ENCODE results near the gene ELOVL4. TPM values are rescaled to one million over a fixed set of nuclear protein-coding genes. Genes with fewer than 3 reads are reported as not detected.

Gene ELOVL4
- total RNA-seq, 1 experiment from 2014 or later: 8.5 TPM

- TF ChIP-seq RORB (CRISPR knock-in tag; IDR thresholded peaks at IDR 0.05) (no peak), SMAD4 (CRISPR knock-in tag; IDR thresholded peaks at IDR 0.05) (no peak), ZNF425 (CRISPR knock-in tag; conservative IDR thresholded peaks at IDR 0.05) (no peak), CDX4 (CRISPR knock-in tag; IDR thresholded peaks at IDR 0.05; ENCODE audit: borderline replicate concordance) (no peak), ATF1 (CRISPR knock-in tag; IDR thresholded peaks at IDR 0.05) (no peak), CTCF (IDR thresholded peaks at IDR 0.05) (no peak), ZNF512 (CRISPR knock-in tag; IDR thresholded peaks at IDR 0.05; ENCODE audit: borderline replicate concordance) (no peak), ETV6 (CRISPR knock-in tag; IDR thresholded peaks at IDR 0.05) (no peak), ELF4 (CRISPR knock-in tag; IDR thresholded peaks at IDR 0.05; ENCODE audit: low read depth) (no peak)
- ChIA-PET POLR2A (no interaction called here), CTCF (interaction anchor here (1.2 to 1.3 kb wide), 2 partner anchors 10 to 71 kb away, joined by 3 to 8 read pairs; no protein-coding TSS in a partner anchor)
- Mint-ChIP-seq H3K27ac (no peak overlapping the region), H3K4me1 (0 out of 2 replicates have a peak, but pooled peaks cover 5% of the 10 kb centered on the region), H3K27me3 (ENCODE audit: low read depth) (no peaks in the 10 kb centered on the region), H3K9me3 (peaks cover 14% of the 10 kb centered on the region), H3K4me3 (no peak overlapping the region), H3K36me3 (no peaks in the 10 kb centered on the region)
- ATAC-seq (no peak), DNase-seq (ENCODE audit: low spot score) (no peak)
Observed at GRCh38 chr6:79878142-79878748, 69.1 kb downstream of the ELOVL4 start.

GRCh38 chr6:79874531-79875134 is 72.7 kb downstream of the ELOVL4 start:
- Mint-ChIP-seq H3K4me1 (peaks cover 11% of the 10 kb centered on the region), H3K4me3 (no peak overlapping the region), H3K36me3 (no peaks in the 10 kb centered on the region), H3K27me3 (ENCODE audit: low read depth) (no peaks in the 10 kb centered on the region; the same call in 1 of the 2 replicates), H3K27ac (no peak overlapping the region), H3K9me3 (no peaks in the 10 kb centered on the region)
- DNase-seq (ENCODE audit: low spot score): no peak
- ChIA-PET POLR2A (no interaction called here), CTCF (no interaction called here)
- no peak for ATAC-seq
- TF ChIP-seq AR (CRISPR knock-in tag; IDR thresholded peaks at IDR 0.05) (no peak), SMAD4 (CRISPR knock-in tag; IDR thresholded peaks at IDR 0.05) (no peak), FOXJ3 (CRISPR knock-in tag; IDR thresholded peaks at IDR 0.05; ENCODE audit: borderline replicate concordance) (no peak), JAZF1 (CRISPR knock-in tag; IDR thresholded peaks at IDR 0.05) (no peak), NR1H2 (CRISPR knock-in tag; IDR thresholded peaks at IDR 0.05) (no peak), CBFB (CRISPR knock-in tag; IDR thresholded peaks at IDR 0.05; ENCODE audit: low read depth) (no peak), JUN (CRISPR knock-in tag; IDR thresholded peaks at IDR 0.05) (no peak), MAX (CRISPR knock-in tag; IDR thresholded peaks at IDR 0.05) (no peak), GABPB1 (CRISPR knock-in tag; IDR thresholded peaks at IDR 0.05) (no peak), MXD4 (CRISPR knock-in tag; IDR thresholded peaks at IDR 0.05; ENCODE audit: borderline replicate concordance) (no peak), ZBTB43 (CRISPR knock-in tag; IDR thresholded peaks at IDR 0.05) (no peak), TCF7 (CRISPR knock-in tag; IDR thresholded peaks at IDR 0.05; ENCODE audit: low read depth) (no peak), HMGA2 (CRISPR knock-in tag; IDR thresholded peaks at IDR 0.05) (no peak), KAT7 (CRISPR knock-in tag; IDR thresholded peaks at IDR 0.05; ENCODE audit: borderline replicate concordance) (no peak)

Measured in WTC11 (cell line).